GM18519 (cell line): ENCODE results near the gene NEK9.

Source experiments
- ATAC-seq: cut with Tn5 transposase; IDR thresholded peaks from one replicate; pipeline ENCODE4 v1.9.1; 2021; ENCODE audit warnings: mild to moderate bottlenecking, moderate library complexity; ENCODE audit not compliant: unreplicated experiment, low FRiP score

NEK9 gene

GRCh38 chr14:75046275-75046674, 80.6 kb downstream of the NEK9 start:
- ATAC-seq: no peak

- no peak for ATAC-seq
Observed at GRCh38 chr14:75044752-75045151, 82.1 kb downstream of the NEK9 start.

GRCh38 chr14:75044322-75044721, 82.5 kb downstream of the NEK9 start:
- ATAC-seq: no peak

GRCh38 chr14:75042035-75042434, 84.8 kb downstream of the NEK9 start:
- no peak for ATAC-seq

GRCh38 chr14:75041613-75042012, 85.2 kb downstream of the NEK9 start:
- ATAC-seq: no peak

- no peak for ATAC-seq
Observed at GRCh38 chr14:75040959-75041358, 85.9 kb downstream of the NEK9 start.

GRCh38 chr14:75040507-75040906, 86.3 kb downstream of the NEK9 start:
- ATAC-seq: no peak

- ATAC-seq: no peak
Observed at GRCh38 chr14:75032939-75033338, 93.9 kb downstream of the NEK9 start.

- ATAC-seq: no peak
Observed at GRCh38 chr14:75030147-75030546, 96.7 kb downstream of the NEK9 start.
